Activated naive CD4-positive, alpha-beta T cell (primary cell): ENCODE data around the gene HOXA1.

ENCODE experiments used
- DNase-seq, 4 experiments: peaks; one replicate each; lab custom pipeline; 2025; lab: John Stamatoyannopoulos, UW

The HOXA1 gene

GRCh38 chr7:27105301-27106031 lies 9.7 kb upstream of the HOXA1 start:
- DNase-seq = no peak

- DNase-seq = no peak
Measured at GRCh38 chr7:27104341-27105058, 8.7 kb upstream of the HOXA1 start.

- no peak for DNase-seq
Measured at GRCh38 chr7:27103489-27104226, 7.9 kb upstream of the HOXA1 start.

GRCh38 chr7:27102581-27103442 lies 7.0 kb upstream of the HOXA1 start, which contains the start of gene HOXA2:
TSS of gene HOXA2 (minus strand) at chr7:27102683. CDS start at chr7:27102500, 183 bp downstream.
- no peak for DNase-seq

- DNase-seq = no peak
Measured at GRCh38 chr7:27101957-27102580, 6.3 kb upstream of the HOXA1 start.

- DNase-seq = no peak
Measured at GRCh38 chr7:27101171-27101956, 5.6 kb upstream of the HOXA1 start.

GRCh38 chr7:27100694-27101170 lies 4.9 kb upstream of the HOXA1 start:
- no peak for DNase-seq

GRCh38 chr7:27099453-27100370 lies 3.9 kb upstream of the HOXA1 start:
- DNase-seq = no peak

- no peak for DNase-seq
Measured at GRCh38 chr7:27098578-27099451, 3.0 kb upstream of the HOXA1 start.

- no peak for DNase-seq
Measured at GRCh38 chr7:27097686-27098577, 2.1 kb upstream of the HOXA1 start.

- no peak for DNase-seq
Measured at GRCh38 chr7:27096768-27097514, 1.1 kb upstream of the HOXA1 start.

- DNase-seq = no peak
Measured at GRCh38 chr7:27095050-27095896, 527 bp downstream of the HOXA1 start.

GRCh38 chr7:27094304-27095049 lies 1.3 kb downstream of the HOXA1 start:
- no peak for DNase-seq

- DNase-seq = no peak
Measured at GRCh38 chr7:27093184-27093895, 2.5 kb downstream of the HOXA1 start.
